Heart left ventricle (tissue), 16 donors: ENCODE measurements around the gene EPHA6. TPM values are rescaled to one million over a fixed set of nuclear protein-coding genes. Genes with fewer than 3 reads are reported as not detected.

Experiments used
- ATAC-seq, 4 donors: fragments of 200-7000 bp; cut with Tn5 transposase; one replicate each; pipeline ENCODE4 v1.9.1; 2020 to 2022; ENCODE audit warnings: moderate library complexity in 4 of 4, mild to moderate bottlenecking in 3 of 4, moderate number of reproducible peaks in 1 of 4
- DNase-seq, 5 donors: peaks; one replicate each; pipeline ENCODE4 v3.0.0-alpha.2; 2020
- H3K27ac ChIP-seq, 12 donors: fragments of 200-600 bp; sonication (generic) in 4 of 12; one replicate each; pipeline versions ENCODE4 v1.5.0 to v1.8.0; 2016 to 2022; ENCODE audit warnings: mild to moderate bottlenecking in 2 of 12
- H3K27me3 ChIP-seq, 9 donors: fragments of 200-600 bp; sonication (generic) in 2 of 9; one replicate each; pipeline versions ENCODE4 v1.5.1 to v1.8.0; 2016 to 2022; ENCODE audit warnings: mild to moderate bottlenecking in 3 of 9
- H3K36me3 ChIP-seq, 9 donors: fragments of 200-600 bp; sonication (generic) in 2 of 9; one replicate each; pipeline versions ENCODE4 v1.5.0 to v1.8.0; 2018 to 2022; ENCODE audit warnings: mild to moderate bottlenecking in 2 of 9
- H3K4me1 ChIP-seq, 12 donors: fragments of 200-600 bp; sonication (generic) in 4 of 12; one replicate each; pipeline versions ENCODE4 v1.5.0 to v1.8.0; 2016 to 2022; ENCODE audit warnings: mild to moderate bottlenecking in 3 of 12
- H3K4me3 ChIP-seq, 12 donors: fragments of 200-600 bp; sonication (generic) in 4 of 12; one replicate each; pipeline versions ENCODE4 v1.5.0 to v1.8.0; 2017 to 2022; ENCODE audit warnings: mild to moderate bottlenecking in 9 of 12, moderate library complexity in 4 of 12
- H3K9me3 ChIP-seq, 12 donors: fragments of 200-600 bp; sonication (generic) in 4 of 12; one replicate each; pipeline versions ENCODE4 v1.5.0 to v1.8.0; 2016 to 2022; ENCODE audit warnings: mild to moderate bottlenecking in 1 of 12
- POLR2A ChIP-seq, 2 donors: fragments of 450-650 bp; IDR thresholded peaks; one replicate each; pipeline ENCODE4 v1.6.1; 2017; ENCODE audit warnings: antibody characterized with exemption in 2 of 2, mild to moderate bottlenecking in 2 of 2, moderate library complexity in 2 of 2
- WGBS, 4 donors: extraction: QIAGEN DNeasy Blood & Tissue Kit in 2 of 4; methylation state at CpG; one replicate each; pipeline versions ENCODE4 v1.1.5 to v1.1.7; 2013 to 2018; 5-methylcytosine and 5-hydroxymethylcytosine counted together
- intact Hi-C, 10 donors: fragments of 100-400 bp; cut with DNase I; formaldehyde crosslinking; loops; one replicate each; pipeline versions ENCODE4 v1.11.1 to v1.14.2; 2022
- polyA plus RNA-seq, 2 donors: library from polyadenylated mRNA; stranded (reverse); fragments of 200-250 nt; gene quantifications; one replicate each; pipeline ENCODE4 v1.2.3, GENCODE V29; 2013
- total RNA-seq, 9 donors: library from RNA; depleted of rRNA in 2 of 9; stranded (reverse); fragments of >200 nt in 2 of 9; fragmentation: NEBNext Ultra II Directional in 3 of 9; extraction: Animal tissue kit (Norgen Biotek cat#: 25700) in 3 of 9; gene quantifications; one replicate each; pipeline versions ENCODE4 v1.1.0 to v1.2.4, GENCODE V29; 2016 to 2023
- TF ChIP-seq, protein P1 (sequence below), 12 donors: fragments of 200-600 bp; sonication (generic) in 4 of 12; IDR thresholded peaks; one replicate each; pipeline versions ENCODE4 v1.5.0 to v1.8.0; 2018 to 2022; ENCODE audit warnings: antibody characterized with exemption in 12 of 12, mild to moderate bottlenecking in 5 of 12
- donor health status: ischemic (EF 13 %, LVEDD 7.1; RV severe dilation, severe dysfunction).
- donor health status: healthy with polysubstance abuse.
- donor health status: DM: no; HTN: yes; CAD: no.
- donor health status: DM: no; HTN: no; CAD: no.
- donor health status: ischemic (EF 25% LVEDD 6.9; RV normal size, moderate dysfunction).
- donor health status: ischemic (EF 25% LVEDD 5.7; RV mildly dilated, moderate dysfunction).
- donor health status: healthy.
- donor health status: DM: yes; HTN: yes; CAD: no.
- donor health status: ischemic (EF 35%, LVEDD 5.7; RV mildly dilated, moderate dysfunction).
- donor health status: nonischemic (EF 11% LVEDD 7.7; RV severe dilation, severe dysfunction).
- donor health status: DM: yes; HTN: yes; CAD: no.
- donor health status: PGD.
- donor health status: ischemic (EF 29% LVEDD 5.4; RV normal size, mild dysfunction).
- donor health status: nonischemic (EF 23%, LVEDD 6.1; RV moderate dilation, normal function).

EPHA6 gene
- total and polyA plus RNA-seq, 11 donors, result 0.28 to 1.2 (median 0.42) TPM; not detected in 6

GRCh38 chr3:97721446-97721845 is 907.1 kb downstream of the EPHA6 start:
- Histone ChIP-seq H3K27me3 (peaks cover 0 to 5% (median 0%) of the 10 kb centered on the region in 9 donors), H3K36me3 (no peaks in the 10 kb centered on the region), H3K4me1 (no peaks in the 10 kb centered on the region), H3K9me3 (no peaks in the 10 kb centered on the region), H3K27ac (no peak overlapping the region), H3K4me3 (no peak overlapping the region)
- TF ChIP-seq, protein P1, sequence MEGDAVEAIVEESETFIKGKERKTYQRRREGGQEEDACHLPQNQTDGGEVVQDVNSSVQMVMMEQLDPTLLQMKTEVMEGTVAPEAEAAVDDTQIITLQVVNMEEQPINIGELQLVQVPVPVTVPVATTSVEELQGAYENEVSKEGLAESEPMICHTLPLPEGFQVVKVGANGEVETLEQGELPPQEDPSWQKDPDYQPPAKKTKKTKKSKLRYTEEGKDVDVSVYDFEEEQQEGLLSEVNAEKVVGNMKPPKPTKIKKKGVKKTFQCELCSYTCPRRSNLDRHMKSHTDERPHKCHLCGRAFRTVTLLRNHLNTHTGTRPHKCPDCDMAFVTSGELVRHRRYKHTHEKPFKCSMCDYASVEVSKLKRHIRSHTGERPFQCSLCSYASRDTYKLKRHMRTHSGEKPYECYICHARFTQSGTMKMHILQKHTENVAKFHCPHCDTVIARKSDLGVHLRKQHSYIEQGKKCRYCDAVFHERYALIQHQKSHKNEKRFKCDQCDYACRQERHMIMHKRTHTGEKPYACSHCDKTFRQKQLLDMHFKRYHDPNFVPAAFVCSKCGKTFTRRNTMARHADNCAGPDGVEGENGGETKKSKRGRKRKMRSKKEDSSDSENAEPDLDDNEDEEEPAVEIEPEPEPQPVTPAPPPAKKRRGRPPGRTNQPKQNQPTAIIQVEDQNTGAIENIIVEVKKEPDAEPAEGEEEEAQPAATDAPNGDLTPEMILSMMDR (IDR thresholded peaks at IDR 0.05), result no peak
- no peak for TF ChIP-seq POLR2A (IDR thresholded peaks at IDR 0.05)
- WGBS, 4 donors, result 64 to 80% (median 73%) methylated on average over 2 of the region's 2 CpGs
- no peak for DNase-seq
- intact Hi-C loops, result loop anchor here in 2 of 10 donors (10.0 kb wide), 1 partner anchor 857 kb away; no protein-coding TSS in a partner anchor
- no peak for ATAC-seq

- Histone ChIP-seq H3K4me3 (no peak overlapping the region), H3K9me3 (no peaks in the 10 kb centered on the region), H3K27me3 (no peaks in the 10 kb centered on the region), H3K27ac (no peak overlapping the region), H3K4me1 (no peaks in the 10 kb centered on the region), H3K36me3 (no peaks in the 10 kb centered on the region)
- no peak for ATAC-seq
- TF ChIP-seq POLR2A (IDR thresholded peaks at IDR 0.05), result no peak
- DNase-seq, result no peak
- WGBS, 4 donors, result 43 to 56% (median 49%) methylated on average over 3 of the region's 3 CpGs
- intact Hi-C loops, result no loop called here
Measured at GRCh38 chr3:97736928-97737327, 922.5 kb downstream of the EPHA6 start.

- TF ChIP-seq POLR2A (IDR thresholded peaks at IDR 0.05), result no peak
- TF ChIP-seq, protein P1 (IDR thresholded peaks at IDR 0.05), result no peak
- Histone ChIP-seq H3K4me1 (no peaks in the 10 kb centered on the region), H3K9me3 (no peaks in the 10 kb centered on the region), H3K36me3 (no peaks in the 10 kb centered on the region), H3K27me3 (no peaks in the 10 kb centered on the region), H3K27ac (no peak overlapping the region), H3K4me3 (no peak overlapping the region)
- no peak for ATAC-seq
- intact Hi-C loops, result no loop called here
- 48 to 71% (median 57%) methylated on average over 1 of the region's 1 CpG for whole genome bisulfite sequencing, 4 donors
- no peak for DNase-seq
Measured at GRCh38 chr3:97738761-97739160, 924.4 kb downstream of the EPHA6 start.

- no peak overlapping the region for H3K4me3 ChIP-seq
Measured at GRCh38 chr3:97742036-97742435, 927.6 kb downstream of the EPHA6 start.

More at GRCh38 chr3:97742036-97742435, 927.6 kb downstream of the EPHA6 start:
- Histone ChIP-seq H3K27me3 (no peaks in the 10 kb centered on the region), H3K4me1 (no peaks in the 10 kb centered on the region), H3K9me3 (no peaks in the 10 kb centered on the region), H3K27ac (no peak overlapping the region), H3K36me3 (no peaks in the 10 kb centered on the region)
- no peak for DNase-seq
- intact Hi-C loops, result no loop called here
- 79 to 84% (median 83%) methylated on average over 3 of the region's 3 CpGs for WGBS, 4 donors
- no peak for TF ChIP-seq POLR2A (IDR thresholded peaks at IDR 0.05)
- TF ChIP-seq, protein P1 (IDR thresholded peaks at IDR 0.05), result no peak
- no peak for ATAC-seq
